ENCODE data around the gene DYSF.

The DYSF gene

GRCh38 chr2:71720283-71720560 is 266.9 kb downstream of the DYSF start:
- Histone ChIP-seq H3K9ac (ENCODE audit: low read length in 2 of 2) (no peak overlapping the region), H3K27ac (ENCODE audit: low read length) (no peak overlapping the region), H3K27me3 (ENCODE audit: control insufficient read depth in 1 of 2, insufficient read depth in 2 of 2, low read length in 2 of 2) (no peaks in the 10 kb centered on the region), H3K36me3 (ENCODE audit: control insufficient read depth in 2 of 2, insufficient read depth in 2 of 2, low read length in 2 of 2) (no peaks in the 10 kb centered on the region), H3K4me1 (ENCODE audit: control insufficient read depth, insufficient read depth, low read length) (peaks cover 45% of the 10 kb centered on the region), H3K4me3 (ENCODE audit: low read length in 2 of 2) (no peak overlapping the region), H3K9me3 (ENCODE audit: control insufficient read depth in 2 of 2, low read length in 2 of 2) (peaks cover 0 to 2% of the 10 kb centered on the region in 2 donors)

GRCh38 chr2:71720596-71721361 is 267.4 kb downstream of the DYSF start:
- H3K27me3 ChIP-seq (ENCODE audit: control insufficient read depth in 1 of 2, insufficient read depth in 2 of 2, low read length in 2 of 2): no peaks in the 10 kb centered on the region
- no peak overlapping the region for H3K4me3 ChIP-seq (ENCODE audit: low read length in 2 of 2)
- H3K9ac ChIP-seq (ENCODE audit: low read length in 2 of 2): no peak overlapping the region
- peak overlapping the region; percentile 46 for H3K27ac ChIP-seq (ENCODE audit: low read length)
- peaks cover 0 to 5% of the 10 kb centered on the region in 2 donors for H3K9me3 ChIP-seq (ENCODE audit: control insufficient read depth in 2 of 2, low read length in 2 of 2)
- H3K36me3 ChIP-seq (ENCODE audit: control insufficient read depth in 2 of 2, insufficient read depth in 2 of 2, low read length in 2 of 2): no peaks in the 10 kb centered on the region
- peaks cover 45% of the 10 kb centered on the region for H3K4me1 ChIP-seq (ENCODE audit: control insufficient read depth, insufficient read depth, low read length)

GRCh38 chr2:71721362-71721665 is 268.0 kb downstream of the DYSF start:
- Histone ChIP-seq H3K27ac (ENCODE audit: low read length) (peak overlapping the region; percentile 46), H3K4me3 (ENCODE audit: low read length in 2 of 2) (no peak overlapping the region), H3K27me3 (ENCODE audit: control insufficient read depth in 1 of 2, insufficient read depth in 2 of 2, low read length in 2 of 2) (no peaks in the 10 kb centered on the region), H3K4me1 (ENCODE audit: control insufficient read depth, insufficient read depth, low read length) (peaks cover 43% of the 10 kb centered on the region), H3K9ac (ENCODE audit: low read length in 2 of 2) (no peak overlapping the region), H3K9me3 (ENCODE audit: control insufficient read depth in 2 of 2, low read length in 2 of 2) (peaks cover 0 to 9% of the 10 kb centered on the region in 2 donors), H3K36me3 (ENCODE audit: control insufficient read depth in 2 of 2, insufficient read depth in 2 of 2, low read length in 2 of 2) (no peaks in the 10 kb centered on the region)

- Histone ChIP-seq H3K27ac (ENCODE audit: low read length) (peak overlapping the region; percentile 46), H3K9me3 (ENCODE audit: control insufficient read depth in 2 of 2, low read length in 2 of 2) (peaks cover 0 to 9% of the 10 kb centered on the region in 2 donors), H3K27me3 (ENCODE audit: control insufficient read depth in 1 of 2, insufficient read depth in 2 of 2, low read length in 2 of 2) (no peaks in the 10 kb centered on the region), H3K9ac (ENCODE audit: low read length in 2 of 2) (no peak overlapping the region), H3K4me1 (ENCODE audit: control insufficient read depth, insufficient read depth, low read length) (peaks cover 39% of the 10 kb centered on the region), H3K4me3 (ENCODE audit: low read length in 2 of 2) (no peak overlapping the region), H3K36me3 (ENCODE audit: control insufficient read depth in 2 of 2, insufficient read depth in 2 of 2, low read length in 2 of 2) (no peaks in the 10 kb centered on the region)
Measured at GRCh38 chr2:71721669-71722068, 268.3 kb downstream of the DYSF start.

- Histone ChIP-seq H3K9me3 (ENCODE audit: control insufficient read depth in 2 of 2, low read length in 2 of 2) (peaks cover 0 to 9% of the 10 kb centered on the region in 2 donors), H3K9ac (ENCODE audit: low read length in 2 of 2) (no peak overlapping the region), H3K4me1 (ENCODE audit: control insufficient read depth, insufficient read depth, low read length) (peaks cover 33% of the 10 kb centered on the region), H3K27me3 (ENCODE audit: control insufficient read depth in 1 of 2, insufficient read depth in 2 of 2, low read length in 2 of 2) (no peaks in the 10 kb centered on the region), H3K4me3 (ENCODE audit: low read length in 2 of 2) (no peak overlapping the region), H3K27ac (ENCODE audit: low read length) (no peak overlapping the region), H3K36me3 (ENCODE audit: control insufficient read depth in 2 of 2, insufficient read depth in 2 of 2, low read length in 2 of 2) (no peaks in the 10 kb centered on the region)
Measured at GRCh38 chr2:71722286-71722685, 268.9 kb downstream of the DYSF start.

GRCh38 chr2:71724793-71725192 is 271.4 kb downstream of the DYSF start:
- no peak overlapping the region for H3K9ac ChIP-seq (ENCODE audit: low read length in 2 of 2)
- H3K36me3 ChIP-seq (ENCODE audit: control insufficient read depth in 2 of 2, insufficient read depth in 2 of 2, low read length in 2 of 2): no peaks in the 10 kb centered on the region
- peaks cover 20% of the 10 kb centered on the region for H3K4me1 ChIP-seq (ENCODE audit: control insufficient read depth, insufficient read depth, low read length)
- no peaks in the 10 kb centered on the region for H3K27me3 ChIP-seq (ENCODE audit: control insufficient read depth in 1 of 2, insufficient read depth in 2 of 2, low read length in 2 of 2)
- no peak overlapping the region for H3K27ac ChIP-seq (ENCODE audit: low read length)
- no peak overlapping the region for H3K4me3 ChIP-seq (ENCODE audit: low read length in 2 of 2)
- peaks cover 0 to 9% of the 10 kb centered on the region in 2 donors for H3K9me3 ChIP-seq (ENCODE audit: control insufficient read depth in 2 of 2, low read length in 2 of 2)

GRCh38 chr2:71725836-71726235 is 272.5 kb downstream of the DYSF start:
- peaks cover 0 to 9% of the 10 kb centered on the region in 2 donors for H3K9me3 ChIP-seq (ENCODE audit: control insufficient read depth in 2 of 2, low read length in 2 of 2)
- H3K4me3 ChIP-seq (ENCODE audit: low read length in 2 of 2): no peak overlapping the region
- no peaks in the 10 kb centered on the region for H3K36me3 ChIP-seq (ENCODE audit: control insufficient read depth in 2 of 2, insufficient read depth in 2 of 2, low read length in 2 of 2)
- no peak overlapping the region for H3K27ac ChIP-seq (ENCODE audit: low read length)
- no peak overlapping the region for H3K9ac ChIP-seq (ENCODE audit: low read length in 2 of 2)
- H3K27me3 ChIP-seq (ENCODE audit: control insufficient read depth in 1 of 2, insufficient read depth in 2 of 2, low read length in 2 of 2): no peaks in the 10 kb centered on the region
- peaks cover 11% of the 10 kb centered on the region for H3K4me1 ChIP-seq (ENCODE audit: control insufficient read depth, insufficient read depth, low read length)

- Histone ChIP-seq H3K4me3 (ENCODE audit: low read length in 2 of 2) (no peak overlapping the region), H3K9me3 (ENCODE audit: control insufficient read depth in 2 of 2, low read length in 2 of 2) (peaks cover 0 to 9% of the 10 kb centered on the region in 2 donors), H3K27me3 (ENCODE audit: control insufficient read depth in 1 of 2, insufficient read depth in 2 of 2, low read length in 2 of 2) (no peaks in the 10 kb centered on the region), H3K9ac (ENCODE audit: low read length in 2 of 2) (no peak overlapping the region), H3K27ac (ENCODE audit: low read length) (no peak overlapping the region), H3K4me1 (ENCODE audit: control insufficient read depth, insufficient read depth, low read length) (no peaks in the 10 kb centered on the region), H3K36me3 (ENCODE audit: control insufficient read depth in 2 of 2, insufficient read depth in 2 of 2, low read length in 2 of 2) (no peaks in the 10 kb centered on the region)
Measured at GRCh38 chr2:71727562-71727961, 274.2 kb downstream of the DYSF start.

GRCh38 chr2:71728036-71728435 is 274.7 kb downstream of the DYSF start:
- Histone ChIP-seq H3K27ac (ENCODE audit: low read length) (no peak overlapping the region), H3K27me3 (ENCODE audit: control insufficient read depth in 1 of 2, insufficient read depth in 2 of 2, low read length in 2 of 2) (no peaks in the 10 kb centered on the region), H3K36me3 (ENCODE audit: control insufficient read depth in 2 of 2, insufficient read depth in 2 of 2, low read length in 2 of 2) (no peaks in the 10 kb centered on the region), H3K4me3 (ENCODE audit: low read length in 2 of 2) (no peak overlapping the region), H3K9ac (ENCODE audit: low read length in 2 of 2) (no peak overlapping the region), H3K9me3 (ENCODE audit: control insufficient read depth in 2 of 2, low read length in 2 of 2) (peaks cover 0 to 9% of the 10 kb centered on the region in 2 donors), H3K4me1 (ENCODE audit: control insufficient read depth, insufficient read depth, low read length) (no peaks in the 10 kb centered on the region)

GRCh38 chr2:71730785-71731383 is 277.5 kb downstream of the DYSF start:
- Histone ChIP-seq H3K27me3 (ENCODE audit: control insufficient read depth in 1 of 2, insufficient read depth in 2 of 2, low read length in 2 of 2) (peaks cover 0 to 3% of the 10 kb centered on the region in 2 donors), H3K27ac (ENCODE audit: low read length) (no peak overlapping the region), H3K4me1 (ENCODE audit: control insufficient read depth, insufficient read depth, low read length) (no peaks in the 10 kb centered on the region), H3K9ac (ENCODE audit: low read length in 2 of 2) (no peak overlapping the region), H3K36me3 (ENCODE audit: control insufficient read depth in 2 of 2, insufficient read depth in 2 of 2, low read length in 2 of 2) (no peaks in the 10 kb centered on the region), H3K9me3 (ENCODE audit: control insufficient read depth in 2 of 2, low read length in 2 of 2) (peaks cover 0 to 3% of the 10 kb centered on the region in 2 donors), H3K4me3 (ENCODE audit: low read length in 2 of 2) (no peak overlapping the region)

- Histone ChIP-seq H3K9ac (ENCODE audit: low read length in 2 of 2) (no peak overlapping the region), H3K4me1 (ENCODE audit: control insufficient read depth, insufficient read depth, low read length) (peaks cover 8% of the 10 kb centered on the region), H3K36me3 (ENCODE audit: control insufficient read depth in 2 of 2, insufficient read depth in 2 of 2, low read length in 2 of 2) (no peaks in the 10 kb centered on the region), H3K27me3 (ENCODE audit: control insufficient read depth in 1 of 2, insufficient read depth in 2 of 2, low read length in 2 of 2) (peaks cover 0 to 3% of the 10 kb centered on the region in 2 donors), H3K27ac (ENCODE audit: low read length) (no peak overlapping the region), H3K9me3 (ENCODE audit: control insufficient read depth in 2 of 2, low read length in 2 of 2) (no peaks in the 10 kb centered on the region), H3K4me3 (ENCODE audit: low read length in 2 of 2) (no peak overlapping the region)
Measured at GRCh38 chr2:71734620-71735019, 281.3 kb downstream of the DYSF start.
